NCI-H82 (cell line): ENCODE results near the gene ACOX3.
"Not testable (repeated sequence)": the region's sequence is repeated elsewhere in the genome, so short reads cannot be mapped to it uniquely, and the experiment has no call there.

Experiments used
- DNase-seq: peaks from one replicate; lab custom pipeline; 2025; lab: John Stamatoyannopoulos, UW

The ACOX3 gene

DNA sequence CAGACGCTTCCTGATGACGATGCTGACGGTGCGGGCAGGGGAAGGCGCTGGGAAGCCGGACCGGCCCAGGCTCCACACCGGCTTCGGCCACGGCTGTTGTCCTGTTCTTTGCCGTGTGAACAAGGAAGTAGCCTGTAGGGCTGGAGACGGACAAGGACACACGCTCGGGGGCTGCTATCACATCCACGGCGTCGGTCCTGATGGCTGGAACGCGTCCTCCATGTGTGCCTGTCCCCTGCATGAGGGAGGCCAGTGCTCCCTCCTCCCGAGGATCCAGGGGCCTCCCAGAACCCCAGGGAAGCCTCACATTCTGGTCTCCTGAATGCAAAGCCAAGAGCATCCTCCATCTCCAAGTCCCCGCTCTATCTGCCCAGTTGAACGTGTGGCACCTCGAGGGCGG is 53.8 kb downstream of the ACOX3 start:
- DNase-seq = no peak

DNA sequence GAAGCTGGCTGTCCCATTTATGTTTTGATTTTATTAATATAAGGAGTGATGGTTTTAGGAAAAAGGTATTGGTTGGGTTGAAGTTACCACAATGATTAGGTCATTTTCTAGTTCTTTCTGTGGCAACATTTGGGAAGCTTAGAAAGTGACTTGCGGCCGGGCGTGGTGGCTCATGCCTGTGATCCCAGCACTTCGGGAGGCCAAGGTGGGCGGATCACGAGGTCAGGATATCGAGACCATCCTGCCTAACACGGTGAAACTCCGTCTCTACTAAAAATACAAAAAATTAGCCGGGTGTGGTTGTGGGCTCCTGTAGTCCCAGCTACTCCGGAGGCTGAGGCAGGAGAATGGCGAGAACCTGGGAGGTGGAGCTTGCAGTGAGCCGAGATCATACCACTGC is 54.4 kb downstream of the ACOX3 start:
- not testable (repeated sequence) for DNase-seq

DNA sequence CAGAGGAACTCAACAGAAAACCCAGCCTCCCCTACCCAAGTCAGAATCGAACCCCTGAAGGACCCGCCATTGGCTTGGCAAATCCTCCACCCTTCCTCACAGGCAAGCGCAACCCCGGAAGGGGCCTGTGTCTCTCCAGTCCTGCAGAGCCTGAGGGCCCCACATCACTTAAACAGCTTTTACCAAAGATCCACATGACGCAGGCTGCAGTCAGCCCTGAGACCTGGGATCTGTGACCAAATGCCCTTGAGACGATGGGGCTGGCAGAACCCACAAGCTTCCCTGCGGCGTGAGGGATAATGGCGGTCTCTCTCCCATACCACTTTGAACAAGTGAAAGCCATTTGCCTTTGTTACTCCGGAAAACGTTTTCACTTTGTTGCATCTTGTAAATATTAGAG is 54.9 kb downstream of the ACOX3 start:
- DNase-seq = no peak

DNA sequence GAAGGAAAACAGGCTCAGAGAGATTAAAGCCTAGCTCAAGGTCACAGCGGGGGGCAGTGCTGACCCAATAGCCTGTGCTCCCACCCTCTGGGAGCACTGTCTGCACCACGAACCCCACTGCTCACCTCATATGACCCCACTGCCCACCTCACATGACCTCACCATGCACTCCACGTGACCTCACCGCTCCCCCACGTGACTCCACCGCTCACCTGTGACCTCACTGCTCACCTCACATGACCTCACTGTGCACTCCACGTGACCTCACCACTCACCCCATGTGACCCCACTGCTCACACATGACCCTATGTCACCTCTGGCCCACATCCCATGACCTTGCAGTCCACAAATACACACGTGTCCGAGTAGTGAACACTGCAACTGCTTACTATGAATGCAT is 55.4 kb downstream of the ACOX3 start:
- DNase-seq = no peak

DNA sequence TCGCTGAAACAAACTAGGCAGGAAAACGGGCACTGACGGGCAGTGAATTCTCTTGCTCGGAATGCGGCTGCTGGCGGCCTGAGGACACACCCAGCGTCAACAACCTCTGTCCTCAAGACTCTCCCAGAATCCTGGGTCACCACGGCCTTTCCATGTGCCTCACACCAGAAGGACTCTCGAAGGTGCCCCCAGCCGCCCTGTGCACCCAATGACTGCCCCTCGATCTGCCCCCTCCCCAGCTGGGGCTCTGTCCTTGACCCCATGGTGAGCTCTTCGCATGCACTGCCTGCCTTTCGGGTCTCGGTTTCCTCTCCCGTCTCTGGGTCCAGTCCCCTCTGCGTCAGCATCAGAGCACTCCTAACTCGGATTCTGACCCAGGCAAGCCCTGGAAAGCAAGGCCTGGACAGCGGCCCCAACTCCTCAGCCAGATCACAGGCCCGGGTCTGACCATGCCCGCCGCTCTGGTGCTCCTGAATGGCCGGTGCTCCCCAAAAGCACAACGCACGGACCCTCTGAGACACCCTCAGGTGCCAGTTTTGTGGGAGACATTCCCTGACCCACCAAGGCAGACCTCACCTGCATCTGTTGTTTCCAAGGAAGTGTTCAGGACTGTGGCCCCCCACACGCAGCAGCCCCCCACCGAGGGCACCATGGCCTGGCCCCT is 56.0 kb downstream of the ACOX3 start:
- no peak for DNase-seq

DNA sequence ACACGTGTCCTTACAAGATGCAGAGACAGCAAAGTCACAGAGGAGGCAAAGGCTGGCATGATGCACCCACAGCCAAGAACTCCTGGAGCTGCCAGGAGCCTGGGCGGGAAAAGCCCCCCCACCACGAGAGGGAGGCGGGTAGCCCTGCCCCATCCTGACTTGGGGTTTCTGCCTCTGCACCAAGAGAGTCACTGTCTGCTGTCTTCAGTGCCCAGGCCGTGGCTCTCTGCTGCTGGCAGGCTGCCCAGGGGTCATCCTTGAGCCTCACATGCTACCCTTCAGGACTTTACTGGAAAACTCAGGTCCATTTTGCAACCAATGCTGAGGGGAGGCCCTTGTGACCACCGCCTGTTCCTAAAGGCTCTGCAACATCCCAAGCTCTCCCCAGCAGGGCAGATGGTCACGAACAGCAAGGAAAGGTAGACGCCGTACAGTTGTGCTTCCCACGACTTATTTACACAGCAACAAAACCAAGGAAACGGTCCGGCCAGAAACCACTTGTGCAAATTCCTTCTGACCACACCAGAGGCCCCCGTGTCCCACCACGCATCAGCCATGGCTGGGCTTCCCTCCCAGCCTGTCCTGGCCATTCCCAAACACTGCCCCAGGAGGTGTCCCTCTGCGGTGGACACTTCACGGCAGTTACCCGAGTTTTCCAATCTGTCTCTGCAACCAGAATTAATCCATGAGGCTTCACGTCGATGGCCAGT is 56.9 kb downstream of the ACOX3 start:
- no peak for DNase-seq

DNA sequence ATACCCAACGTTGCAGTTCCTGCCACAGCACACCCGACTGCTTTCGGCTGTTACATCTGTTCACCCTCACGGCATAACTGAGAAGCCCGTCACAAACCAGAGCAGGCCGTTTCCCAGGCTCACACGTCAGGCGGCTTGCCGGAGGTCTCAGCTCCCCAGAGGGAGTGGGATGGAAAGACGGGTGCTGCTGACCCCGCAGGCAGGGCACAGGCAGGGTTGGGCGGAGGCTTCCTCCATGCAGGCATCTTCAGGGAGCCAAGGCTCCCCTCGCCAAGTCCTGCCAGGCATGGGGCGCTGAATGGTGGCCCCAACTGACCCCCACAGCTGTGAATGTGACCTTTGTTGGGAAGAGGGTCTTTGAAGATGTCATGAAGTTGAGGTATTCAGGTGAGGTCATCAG is 57.5 kb downstream of the ACOX3 start:
- no peak for DNase-seq

DNA sequence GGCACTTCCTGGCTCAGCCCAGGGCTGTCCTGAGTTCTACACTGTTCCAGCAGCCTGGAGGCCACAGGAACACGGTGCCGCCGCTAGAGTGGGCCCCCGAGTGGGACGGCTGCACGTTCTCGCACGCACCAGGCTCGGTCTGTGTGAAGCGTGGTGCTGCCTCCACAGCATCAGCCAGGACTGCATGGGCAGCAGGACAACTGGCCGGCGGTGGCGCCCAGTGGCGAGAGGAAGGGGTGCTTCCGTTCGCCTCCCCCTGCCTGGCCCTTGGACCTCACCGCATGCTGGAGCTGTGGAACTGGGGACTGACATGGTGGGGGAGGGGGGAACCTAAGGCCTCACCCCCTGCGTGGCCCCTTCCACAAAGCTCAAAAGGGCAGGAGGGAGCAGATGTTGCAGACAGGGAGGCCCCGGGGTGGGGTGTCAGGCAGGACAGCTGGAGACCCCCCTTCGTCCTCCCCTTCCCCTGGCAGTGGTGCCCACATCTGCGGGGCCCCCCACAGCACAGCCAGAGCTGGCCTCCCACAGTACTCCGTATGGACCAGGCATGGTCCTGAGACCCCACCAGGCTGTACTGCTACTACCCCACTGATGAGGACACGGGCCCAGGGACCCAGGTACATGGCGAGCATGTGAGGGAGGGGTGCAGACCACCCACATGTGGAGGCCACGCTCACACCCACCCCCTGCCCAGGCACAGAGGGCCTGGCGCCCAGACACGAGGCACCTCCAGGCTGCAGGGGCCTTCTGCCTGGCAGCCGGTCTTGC is 58.5 kb downstream of the ACOX3 start:
- no peak for DNase-seq

DNA sequence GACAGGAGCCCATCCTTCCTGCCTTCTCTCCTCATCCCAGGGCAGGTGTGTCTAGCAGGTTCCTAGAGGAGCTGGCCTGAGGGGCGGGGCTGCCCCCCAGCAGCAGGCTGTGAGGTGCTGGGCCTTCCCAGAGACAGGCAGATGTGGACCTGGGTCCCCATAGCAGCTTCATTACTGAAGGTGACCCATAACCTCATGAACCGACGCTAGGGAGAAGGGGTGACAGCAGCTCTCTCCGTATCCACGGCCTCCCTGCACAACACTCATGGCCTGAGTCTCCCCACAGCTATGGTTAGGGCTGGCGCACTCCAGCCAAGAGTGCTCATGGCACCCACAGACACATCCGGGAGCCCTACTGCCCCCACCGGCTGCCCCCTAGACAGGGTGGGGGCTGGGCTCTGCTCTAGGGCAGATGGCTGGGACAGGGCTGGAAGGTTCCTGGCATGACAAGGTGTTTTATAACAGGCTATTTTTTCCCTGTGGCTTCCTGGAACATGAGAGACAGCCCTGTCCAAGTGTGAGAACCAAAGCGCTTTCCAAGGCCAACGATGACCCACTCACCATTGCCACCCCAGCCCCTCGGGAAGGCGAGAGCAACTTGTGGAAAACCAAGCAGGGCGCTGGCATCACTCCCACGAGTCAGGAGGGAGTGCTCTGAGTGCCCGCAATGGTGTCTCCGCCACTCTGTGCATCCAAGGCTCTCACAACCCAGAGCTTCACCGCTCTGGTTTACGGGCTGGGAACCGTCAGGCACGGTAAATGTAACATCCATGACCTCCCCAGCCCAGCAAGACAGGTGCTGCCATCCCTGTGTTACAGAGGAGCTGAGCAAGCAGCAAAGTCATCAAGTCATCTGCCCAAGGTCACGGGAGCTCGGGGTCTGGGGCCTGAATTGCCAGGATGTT is 59.8 kb downstream of the ACOX3 start:
- no peak for DNase-seq

DNA sequence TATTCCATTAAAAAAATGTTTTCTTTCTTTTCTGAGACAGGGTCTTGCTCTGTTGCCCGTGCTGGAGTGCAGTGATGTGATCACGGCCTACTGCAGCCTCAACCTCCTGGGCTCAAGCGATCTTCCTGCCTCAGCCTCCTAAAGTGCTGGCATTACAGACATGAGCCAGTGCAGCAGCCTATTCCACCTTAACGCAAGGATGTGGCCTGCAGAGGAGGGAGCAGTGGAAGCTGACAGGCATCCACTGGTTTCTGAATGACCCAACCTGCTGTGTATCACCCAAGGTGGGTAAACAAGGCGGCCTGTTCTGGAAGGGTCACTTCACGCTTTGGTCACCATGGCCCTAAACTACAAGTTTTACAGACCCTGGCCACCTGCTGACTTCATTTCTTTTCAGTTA is 60.8 kb downstream of the ACOX3 start:
- no peak for DNase-seq

DNA sequence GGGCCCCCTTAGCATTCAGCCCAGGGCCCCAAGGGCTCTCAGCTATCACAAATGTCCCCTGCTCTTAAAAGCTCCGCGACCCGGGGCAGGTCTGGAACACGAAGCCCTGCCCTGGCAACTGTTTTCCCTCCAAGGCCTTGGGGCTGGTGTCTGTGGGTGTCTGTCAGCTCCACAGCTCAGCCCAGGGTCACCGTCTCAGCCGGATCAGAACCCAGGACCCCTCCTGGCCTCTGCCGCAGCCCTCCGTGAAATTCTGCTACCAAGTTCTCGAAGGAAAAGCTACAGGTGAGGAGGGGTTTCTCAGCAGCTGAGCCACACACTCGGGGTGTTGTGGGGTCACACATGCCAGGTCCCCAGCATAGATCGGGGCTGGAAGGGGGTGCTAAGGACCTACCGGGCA is 61.2 kb downstream of the ACOX3 start:
- no peak for DNase-seq

DNA sequence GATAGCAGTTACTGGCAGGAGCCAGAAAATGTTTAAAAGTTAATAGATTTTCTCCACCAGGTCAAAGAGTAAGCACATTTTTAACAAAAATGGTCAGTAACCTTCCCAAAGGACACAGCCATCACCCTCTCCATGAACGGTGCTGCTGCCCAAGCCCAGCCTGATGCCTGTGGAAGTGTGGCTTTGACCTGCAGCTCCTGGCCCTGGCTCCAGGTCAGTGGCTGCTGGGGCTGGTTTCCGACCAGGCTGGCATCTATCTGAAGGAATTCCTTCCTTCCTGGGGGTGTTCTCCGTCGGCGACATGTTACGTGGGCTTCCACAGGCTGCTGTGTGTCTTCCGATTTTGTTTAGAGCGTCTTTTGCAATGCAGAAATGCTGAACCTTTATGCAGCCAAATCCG is 61.7 kb downstream of the ACOX3 start:
- no peak for DNase-seq

DNA sequence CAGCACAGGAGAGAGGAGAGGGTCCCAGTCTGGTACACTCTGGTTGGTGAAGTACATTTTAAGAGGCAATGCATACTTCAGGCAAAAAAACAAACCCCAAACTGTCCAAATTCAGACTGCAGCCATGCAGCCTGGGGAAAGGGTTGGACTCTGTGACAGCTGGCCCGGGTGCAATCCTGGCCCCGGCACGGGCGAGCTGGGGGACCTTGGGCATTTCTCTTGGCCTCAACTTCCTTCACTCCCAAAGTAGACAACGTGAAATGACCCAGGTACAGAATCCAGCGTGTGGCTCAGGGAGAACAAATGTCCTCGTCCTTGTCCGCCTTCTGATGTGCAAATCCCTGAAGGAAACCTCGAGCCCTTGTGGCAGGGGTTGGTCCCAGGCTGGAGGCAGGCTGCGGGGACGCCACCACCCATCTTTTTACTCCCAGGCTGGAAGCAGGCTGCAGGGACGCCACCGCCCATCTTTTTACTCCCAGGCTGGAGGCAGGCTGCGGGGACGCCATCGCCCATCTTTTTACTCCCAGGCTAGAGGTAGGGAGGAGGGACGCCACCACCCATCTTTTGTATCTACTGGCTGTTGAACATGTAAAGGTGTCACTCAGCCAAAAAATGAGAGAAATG is 62.3 kb downstream of the ACOX3 start:
- DNase-seq = no peak

DNA sequence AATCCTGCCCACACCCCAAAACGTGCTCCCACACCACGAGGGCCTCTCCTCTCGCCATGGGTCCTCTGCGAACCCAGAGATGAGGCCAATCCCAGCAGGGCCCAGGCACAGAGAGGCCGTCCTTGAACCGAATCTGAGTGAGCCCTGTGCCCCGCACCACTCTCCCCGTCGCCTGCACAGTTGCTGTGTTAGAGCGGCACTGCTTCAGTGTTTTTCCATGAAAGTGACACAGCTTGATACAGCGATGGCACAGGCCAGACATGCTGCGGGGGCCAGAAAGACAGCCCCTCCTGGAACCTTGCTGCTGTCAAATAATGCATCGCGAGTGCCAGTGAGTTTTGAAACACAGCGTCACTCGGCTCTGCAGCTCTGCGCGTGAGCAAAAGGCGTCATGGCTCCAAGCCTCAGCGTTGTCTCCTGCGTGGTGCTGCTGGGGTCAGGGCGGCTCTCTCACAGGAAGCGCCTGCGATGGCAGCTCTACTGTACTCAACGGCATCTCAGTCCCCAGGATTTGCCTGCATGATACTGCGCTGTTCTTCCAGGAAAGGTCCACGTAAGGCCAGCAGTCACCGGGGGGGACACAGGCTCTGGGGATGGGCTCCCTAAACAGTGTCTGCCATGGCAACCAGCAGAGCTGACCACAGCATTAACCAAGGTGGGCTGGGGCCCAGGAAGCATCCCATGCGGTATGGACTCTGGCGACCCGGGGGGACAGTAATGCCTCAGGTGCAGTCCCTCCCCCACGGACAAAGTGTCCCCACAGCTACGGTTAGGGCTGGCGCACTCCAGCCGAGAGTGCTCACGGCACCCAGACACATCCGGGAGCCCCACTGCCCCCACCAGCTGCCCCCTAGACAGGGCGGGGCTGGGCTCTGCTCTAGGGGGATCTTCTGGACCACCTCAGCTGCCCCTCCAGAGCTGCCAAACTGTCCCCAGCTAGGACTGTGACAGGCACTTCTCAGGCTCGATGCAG is 63.1 kb downstream of the ACOX3 start:
- no peak for DNase-seq

DNA sequence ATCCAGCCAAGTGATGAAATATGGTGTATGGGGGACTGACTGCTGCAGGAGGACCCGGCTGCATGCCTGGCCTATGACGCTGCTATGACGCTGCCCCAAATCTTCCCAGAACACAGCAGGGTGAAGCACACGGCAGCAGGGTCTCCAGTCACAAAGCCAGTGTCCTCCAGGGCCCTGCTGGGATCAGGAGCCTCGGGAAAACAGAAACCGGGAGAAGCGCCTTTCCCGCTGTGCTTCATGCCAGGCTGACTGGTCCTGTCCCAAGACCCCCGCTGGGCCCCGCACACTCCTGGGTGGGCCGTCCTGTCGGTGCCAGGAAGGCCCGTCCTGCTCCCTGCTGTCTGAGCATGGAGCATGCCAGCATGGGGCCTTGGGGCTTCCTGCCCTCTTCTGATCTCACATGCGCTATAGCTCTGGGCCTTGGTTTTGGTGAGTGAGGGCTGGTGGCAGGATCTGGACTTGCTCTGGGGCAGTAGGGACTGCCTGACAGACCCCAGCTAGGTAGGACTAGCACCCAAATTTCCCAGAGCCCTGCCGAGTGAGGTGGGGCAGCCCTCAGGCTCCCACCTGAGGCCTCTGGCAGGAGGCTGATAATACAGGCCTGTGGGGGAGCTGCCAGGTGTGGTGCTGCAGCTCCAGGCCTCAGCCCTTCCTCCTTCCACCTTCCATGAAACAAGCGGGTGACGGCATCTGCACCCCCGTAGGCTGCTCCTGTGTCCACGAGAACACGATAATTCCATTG is 64.0 kb downstream of the ACOX3 start:
- DNase-seq = no peak

DNA sequence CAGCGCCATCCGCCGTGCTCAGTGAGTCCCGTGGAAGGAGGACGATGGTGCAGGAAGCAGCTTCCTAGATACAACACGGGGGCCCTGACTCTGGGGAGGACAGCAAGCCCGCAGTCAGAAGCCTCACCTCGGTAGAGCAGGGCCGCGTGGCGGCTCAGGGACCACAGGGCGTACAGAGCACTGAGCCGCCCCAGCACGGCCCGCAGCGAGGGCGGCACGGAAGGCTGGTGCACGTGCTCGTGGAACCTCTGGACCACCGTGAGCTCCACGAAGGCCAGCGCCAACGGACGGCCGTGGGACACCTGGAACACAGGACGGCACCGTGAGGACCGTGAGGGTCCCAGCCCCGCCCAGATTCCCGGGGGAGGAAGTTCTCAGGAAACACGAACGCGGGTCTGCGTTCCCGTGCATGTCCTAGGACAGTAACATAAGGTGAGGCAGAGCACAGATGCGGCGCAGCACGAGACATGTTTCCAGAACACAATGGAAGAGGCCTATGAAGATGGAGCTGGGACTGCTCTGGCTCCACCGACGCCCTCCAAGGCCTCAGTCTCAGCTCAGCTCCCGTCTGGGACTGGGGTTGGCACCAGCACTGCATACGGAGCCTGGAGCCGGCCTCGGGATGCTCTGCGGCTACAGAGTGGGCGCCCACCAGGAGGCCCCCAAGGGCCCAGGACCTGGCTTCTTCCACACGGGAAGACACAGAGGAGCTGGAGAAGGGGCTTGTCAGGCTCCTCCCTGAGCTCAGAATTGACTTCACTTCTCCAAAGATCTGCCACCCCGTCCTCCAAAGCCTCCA is 65.5 kb downstream of the ACOX3 start:
- DNase-seq = no peak

DNA sequence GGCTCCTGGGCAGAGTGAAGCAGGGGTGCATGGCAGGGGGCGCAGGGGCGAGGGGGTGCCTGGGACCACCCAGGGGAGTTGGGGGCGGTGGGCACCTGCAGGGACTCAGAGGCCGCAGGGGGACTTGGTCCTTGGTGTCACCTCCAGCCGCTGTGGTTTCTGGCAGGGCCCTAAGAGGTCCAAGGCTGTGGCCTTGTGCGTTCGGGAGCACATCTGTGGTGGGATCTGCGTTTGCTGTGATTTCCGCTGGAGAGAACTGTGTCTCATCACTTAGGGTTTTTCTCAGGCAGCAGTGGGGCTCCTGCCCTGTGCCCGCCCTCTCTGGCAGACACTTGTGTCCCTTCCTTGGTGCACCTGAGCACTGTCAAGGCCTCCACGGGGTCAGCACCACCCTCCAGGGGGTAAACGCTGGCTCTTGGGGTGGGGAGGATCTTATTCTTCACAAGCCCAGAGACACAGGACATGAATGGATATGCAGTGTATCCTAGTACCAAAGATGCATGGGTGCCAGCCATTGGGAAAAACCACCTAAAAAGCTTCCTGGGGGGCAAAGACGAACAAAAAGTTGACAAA is 66.5 kb downstream of the ACOX3 start:
- no peak for DNase-seq

DNA sequence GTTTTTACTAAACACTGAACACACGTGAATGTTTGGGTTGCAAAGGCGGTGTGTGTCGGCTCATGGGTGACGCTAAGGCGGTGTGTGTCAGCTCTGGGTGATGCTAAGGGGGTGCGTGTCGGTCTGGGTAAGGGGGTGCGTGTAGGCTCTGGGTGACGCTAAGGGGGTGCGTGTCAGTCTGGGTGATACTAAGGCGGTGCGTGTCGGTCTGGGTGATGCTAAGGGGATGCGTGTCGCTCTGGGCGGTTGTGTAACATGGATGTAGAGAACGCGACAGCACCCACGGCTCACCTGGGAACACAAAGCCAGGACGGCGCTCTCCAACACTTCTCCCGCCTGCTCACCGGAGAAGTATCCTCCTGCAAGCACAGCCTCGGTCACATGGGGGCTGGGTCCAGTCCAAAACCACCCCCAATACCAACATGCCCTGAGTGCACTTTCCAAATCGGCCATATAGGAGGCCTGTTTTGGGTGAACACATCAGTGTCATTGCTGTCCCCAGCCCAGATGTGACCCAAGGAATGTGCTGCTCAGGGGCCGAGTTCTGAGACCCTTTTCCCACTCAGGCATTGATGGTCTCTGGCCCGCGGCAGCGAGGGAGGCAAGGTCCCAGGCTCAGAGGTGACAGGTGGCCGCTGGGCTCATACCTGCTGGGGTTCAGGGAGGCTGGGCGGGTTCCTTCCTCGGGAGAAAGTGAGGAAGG is 67.1 kb downstream of the ACOX3 start:
- no peak for DNase-seq
